ENCODE data around the gene GRM5. TPM values are rescaled to one million over a fixed set of nuclear protein-coding genes. Genes with fewer than 3 reads are reported as not detected.

Gene GRM5
- total RNA-seq, 2 donors from 2014 or later: 0.17 TPM; not detected in 1

DNA sequence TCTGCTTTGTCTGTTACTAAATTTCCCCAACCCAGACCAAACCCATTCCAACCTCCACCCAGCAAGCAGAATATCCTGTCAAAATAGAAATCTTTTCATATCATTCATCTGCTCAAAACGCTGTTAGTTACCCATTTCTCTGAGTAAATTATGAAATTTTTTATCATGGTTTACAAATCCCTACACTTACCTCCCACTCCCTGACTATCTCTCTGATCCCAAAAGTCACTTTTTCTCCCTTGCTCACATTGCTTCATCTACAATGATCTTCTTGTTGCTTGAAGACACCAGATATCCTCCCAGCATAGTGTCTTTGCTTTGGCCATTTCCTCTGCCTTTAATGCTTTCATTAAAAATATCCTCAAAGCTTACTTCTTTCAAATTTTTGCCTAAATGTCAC is 532.8 kb downstream of the GRM5 start:
- TF ChIP-seq POLR2AphosphoS5 (IDR thresholded peaks at IDR 0.05): no peak
- no peak for TF ChIP-seq POLR2A (IDR thresholded peaks at IDR 0.05)
- TF ChIP-seq, protein P1, sequence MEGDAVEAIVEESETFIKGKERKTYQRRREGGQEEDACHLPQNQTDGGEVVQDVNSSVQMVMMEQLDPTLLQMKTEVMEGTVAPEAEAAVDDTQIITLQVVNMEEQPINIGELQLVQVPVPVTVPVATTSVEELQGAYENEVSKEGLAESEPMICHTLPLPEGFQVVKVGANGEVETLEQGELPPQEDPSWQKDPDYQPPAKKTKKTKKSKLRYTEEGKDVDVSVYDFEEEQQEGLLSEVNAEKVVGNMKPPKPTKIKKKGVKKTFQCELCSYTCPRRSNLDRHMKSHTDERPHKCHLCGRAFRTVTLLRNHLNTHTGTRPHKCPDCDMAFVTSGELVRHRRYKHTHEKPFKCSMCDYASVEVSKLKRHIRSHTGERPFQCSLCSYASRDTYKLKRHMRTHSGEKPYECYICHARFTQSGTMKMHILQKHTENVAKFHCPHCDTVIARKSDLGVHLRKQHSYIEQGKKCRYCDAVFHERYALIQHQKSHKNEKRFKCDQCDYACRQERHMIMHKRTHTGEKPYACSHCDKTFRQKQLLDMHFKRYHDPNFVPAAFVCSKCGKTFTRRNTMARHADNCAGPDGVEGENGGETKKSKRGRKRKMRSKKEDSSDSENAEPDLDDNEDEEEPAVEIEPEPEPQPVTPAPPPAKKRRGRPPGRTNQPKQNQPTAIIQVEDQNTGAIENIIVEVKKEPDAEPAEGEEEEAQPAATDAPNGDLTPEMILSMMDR (IDR thresholded peaks at IDR 0.05): no peak
- WGBS: 75% methylated on average over 1 of the region's 1 CpG
- Histone ChIP-seq H3K4me3 (no peak overlapping the region), H3K36me3 (no peaks in the 10 kb centered on the region), H3K27ac (no peak overlapping the region), H3K9me3 (no peaks in the 10 kb centered on the region), H3K4me1 (replicated peaks) (no peaks in the 10 kb centered on the region), H3K27me3 (replicated peaks; ENCODE audit: insufficient read depth) (no peaks in the 10 kb centered on the region)
- DNase-seq (ENCODE audit: low spot score): no peak
- intact Hi-C loops (cut with DNase I): no loop called here

DNA sequence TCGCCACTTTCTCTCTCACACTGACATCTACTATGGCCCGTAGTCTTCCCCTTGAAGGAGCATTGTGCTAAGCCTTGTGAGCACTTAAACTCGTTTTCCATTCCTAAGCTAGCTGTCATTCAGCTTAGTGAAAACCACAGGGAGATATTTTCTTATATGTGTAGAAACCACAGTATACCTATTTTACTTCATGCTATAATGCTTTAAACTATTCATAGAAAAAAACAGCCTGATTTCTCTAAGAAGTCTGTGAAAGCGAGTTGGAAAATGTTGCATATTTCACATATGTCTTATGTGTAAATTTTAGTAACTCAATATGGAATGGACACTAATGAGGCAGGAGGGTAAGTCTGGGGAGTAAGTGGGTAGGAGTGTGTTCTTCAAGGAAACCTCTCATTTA is 534.0 kb downstream of the GRM5 start:
- DNase-seq (ENCODE audit: low spot score): no peak
- Histone ChIP-seq H3K4me1 (replicated peaks) (no peaks in the 10 kb centered on the region), H3K36me3 (no peaks in the 10 kb centered on the region), H3K27ac (no peak overlapping the region), H3K9me3 (no peaks in the 10 kb centered on the region), H3K27me3 (replicated peaks; ENCODE audit: insufficient read depth) (no peaks in the 10 kb centered on the region), H3K4me3 (no peak overlapping the region)
- intact Hi-C loops (cut with DNase I): no loop called here
- WGBS: 93% methylated on average over 4 of the region's 4 CpGs
- TF ChIP-seq POLR2A (IDR thresholded peaks at IDR 0.05) (no peak), POLR2AphosphoS5 (IDR thresholded peaks at IDR 0.05) (no peak)
- TF ChIP-seq, protein P1 (IDR thresholded peaks at IDR 0.05): no peak

DNA sequence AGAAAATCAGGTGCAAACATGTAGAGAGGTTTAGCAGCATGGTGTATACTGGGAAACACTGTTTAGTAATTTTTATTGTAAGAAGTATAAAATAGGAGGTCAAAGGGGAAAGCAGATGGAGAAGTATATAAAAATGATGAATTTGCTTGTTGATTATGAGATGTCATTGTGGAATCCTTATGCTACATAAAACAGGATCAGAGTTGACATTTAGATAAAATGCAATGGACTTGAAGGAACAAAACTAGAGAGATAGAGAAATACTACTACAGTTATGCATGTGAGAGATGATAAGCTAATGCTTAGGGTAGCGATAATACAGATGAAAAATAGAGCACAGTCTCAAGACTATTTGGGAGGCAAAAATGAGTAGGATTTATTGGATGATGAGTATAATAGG is 536.4 kb downstream of the GRM5 start:
- intact Hi-C loops (cut with DNase I): no loop called here
- no peak for DNase-seq (ENCODE audit: low spot score)
- Histone ChIP-seq H3K36me3 (no peaks in the 10 kb centered on the region), H3K27ac (no peak overlapping the region), H3K4me1 (replicated peaks) (no peaks in the 10 kb centered on the region), H3K9me3 (no peaks in the 10 kb centered on the region), H3K27me3 (replicated peaks; ENCODE audit: insufficient read depth) (no peaks in the 10 kb centered on the region), H3K4me3 (no peak overlapping the region)
- TF ChIP-seq POLR2AphosphoS5 (IDR thresholded peaks at IDR 0.05): no peak
- TF ChIP-seq POLR2A (IDR thresholded peaks at IDR 0.05): no peak
- TF ChIP-seq, protein P1 (IDR thresholded peaks at IDR 0.05): no peak
- 94% methylated on average over 1 of the region's 1 CpG for WGBS

DNA sequence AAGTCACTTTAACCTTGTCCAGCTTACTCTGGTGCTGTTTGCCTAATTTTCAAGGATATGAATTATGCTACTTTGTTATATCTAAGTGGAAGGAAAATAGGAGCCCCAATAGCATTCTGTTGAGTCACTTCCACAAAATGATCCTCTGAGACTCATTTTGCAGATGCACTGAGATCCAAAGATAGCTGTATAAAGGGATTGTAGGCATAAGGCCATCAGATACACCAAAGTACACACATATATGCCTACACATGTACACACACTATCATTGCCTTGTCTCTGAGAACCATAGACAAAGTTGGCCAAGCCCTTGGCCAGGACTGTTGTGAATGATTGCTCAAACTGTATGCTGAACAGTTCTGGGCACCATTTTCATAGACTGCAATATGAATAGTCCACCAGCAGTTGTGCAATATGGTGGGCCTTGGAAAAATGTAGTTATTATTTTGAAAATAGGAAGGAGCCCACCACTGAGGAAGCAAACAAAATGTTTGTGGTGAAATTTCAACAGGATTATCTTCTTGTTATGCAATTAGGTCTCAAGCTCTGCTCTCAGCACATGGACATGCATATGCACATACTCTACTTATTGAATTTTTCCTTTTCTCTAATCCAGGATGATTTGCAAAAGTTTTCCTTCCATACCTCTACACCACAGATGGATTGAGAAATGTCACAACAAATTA is 542.3 kb downstream of the GRM5 start:
- Histone ChIP-seq H3K4me1 (replicated peaks) (no peaks in the 10 kb centered on the region), H3K4me3 (no peak overlapping the region), H3K27me3 (replicated peaks; ENCODE audit: insufficient read depth) (no peaks in the 10 kb centered on the region), H3K36me3 (no peaks in the 10 kb centered on the region), H3K9me3 (no peaks in the 10 kb centered on the region), H3K27ac (no peak overlapping the region)
- DNase-seq (ENCODE audit: low spot score): no peak
- TF ChIP-seq, protein P1 (IDR thresholded peaks at IDR 0.05): no peak
- TF ChIP-seq POLR2AphosphoS5 (IDR thresholded peaks at IDR 0.05) (no peak), POLR2A (IDR thresholded peaks at IDR 0.05) (no peak)
- intact Hi-C loops (cut with DNase I): no loop called here

DNA sequence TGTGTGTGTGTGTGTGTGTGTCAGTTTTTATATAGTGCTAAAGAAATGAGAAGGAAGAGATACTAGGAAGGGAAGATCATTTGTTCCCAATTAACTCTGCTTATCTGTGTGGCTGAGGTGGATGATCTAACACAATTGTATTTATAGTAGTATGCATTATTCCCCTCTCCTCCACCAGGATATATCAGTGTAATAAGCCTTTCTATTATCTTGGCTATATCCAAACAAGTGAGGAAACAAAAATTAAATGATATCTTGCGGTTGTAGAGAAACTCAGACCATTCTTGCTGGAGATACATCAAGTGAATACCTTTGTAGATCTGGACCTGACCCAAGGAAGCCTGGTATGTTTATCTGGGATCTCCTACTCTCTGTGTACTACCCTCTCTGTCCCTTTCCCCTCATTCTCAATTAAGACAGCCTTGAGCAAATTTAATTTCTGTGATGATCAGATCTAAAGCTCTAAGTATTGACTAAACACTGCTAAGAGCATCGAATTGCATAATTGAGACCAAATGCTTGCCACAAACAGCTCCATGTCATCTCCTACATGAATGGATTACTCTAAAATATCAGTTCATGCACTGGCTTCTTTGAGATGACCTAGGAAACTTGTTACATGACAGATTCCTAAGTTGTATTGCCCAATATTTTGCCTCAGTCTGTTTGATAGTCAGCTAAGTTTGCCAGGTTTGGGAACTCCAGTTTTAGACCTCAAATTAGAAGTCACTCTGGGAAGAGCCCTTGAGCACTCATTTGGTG is 543.0 kb downstream of the GRM5 start:
- no peak for TF ChIP-seq POLR2A (IDR thresholded peaks at IDR 0.05)
- no peak for TF ChIP-seq POLR2AphosphoS5 (IDR thresholded peaks at IDR 0.05)
- TF ChIP-seq, protein P1 (IDR thresholded peaks at IDR 0.05): no peak
- no peaks in the 10 kb centered on the region for H3K36me3 ChIP-seq
- H3K27me3 ChIP-seq (replicated peaks; ENCODE audit: insufficient read depth): no peaks in the 10 kb centered on the region
- no peaks in the 10 kb centered on the region for H3K4me1 ChIP-seq (replicated peaks)
- intact Hi-C loops (cut with DNase I): no loop called here
- no peak overlapping the region for H3K4me3 ChIP-seq
- 79% methylated on average over 2 of the region's 2 CpGs for WGBS
- no peak overlapping the region for H3K27ac ChIP-seq
- no peak for DNase-seq (ENCODE audit: low spot score)
- H3K9me3 ChIP-seq: no peaks in the 10 kb centered on the region

Measured in prostate gland (tissue), 2 donors.